ENCODE results near the gene ZNF581. TPM values are rescaled to one million over a fixed set of nuclear protein-coding genes. Genes with fewer than 3 reads are reported as not detected.

ZNF581 gene
- total RNA-seq, 1 donor from 2014 or later, result 24.7 TPM

- no peak for DNase-seq (ENCODE audit: low spot score)
- TF ChIP-seq, protein P1, sequence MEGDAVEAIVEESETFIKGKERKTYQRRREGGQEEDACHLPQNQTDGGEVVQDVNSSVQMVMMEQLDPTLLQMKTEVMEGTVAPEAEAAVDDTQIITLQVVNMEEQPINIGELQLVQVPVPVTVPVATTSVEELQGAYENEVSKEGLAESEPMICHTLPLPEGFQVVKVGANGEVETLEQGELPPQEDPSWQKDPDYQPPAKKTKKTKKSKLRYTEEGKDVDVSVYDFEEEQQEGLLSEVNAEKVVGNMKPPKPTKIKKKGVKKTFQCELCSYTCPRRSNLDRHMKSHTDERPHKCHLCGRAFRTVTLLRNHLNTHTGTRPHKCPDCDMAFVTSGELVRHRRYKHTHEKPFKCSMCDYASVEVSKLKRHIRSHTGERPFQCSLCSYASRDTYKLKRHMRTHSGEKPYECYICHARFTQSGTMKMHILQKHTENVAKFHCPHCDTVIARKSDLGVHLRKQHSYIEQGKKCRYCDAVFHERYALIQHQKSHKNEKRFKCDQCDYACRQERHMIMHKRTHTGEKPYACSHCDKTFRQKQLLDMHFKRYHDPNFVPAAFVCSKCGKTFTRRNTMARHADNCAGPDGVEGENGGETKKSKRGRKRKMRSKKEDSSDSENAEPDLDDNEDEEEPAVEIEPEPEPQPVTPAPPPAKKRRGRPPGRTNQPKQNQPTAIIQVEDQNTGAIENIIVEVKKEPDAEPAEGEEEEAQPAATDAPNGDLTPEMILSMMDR (IDR thresholded peaks at IDR 0.05), result no peak
- H3K36me3 Mint-ChIP-seq (ENCODE audit: low read depth), result peaks cover 13% of the 10 kb centered on the region
These were observed 31.3 kb upstream of the ZNF581 start for GRCh38 chr19:55611983-55612645.

DNA sequence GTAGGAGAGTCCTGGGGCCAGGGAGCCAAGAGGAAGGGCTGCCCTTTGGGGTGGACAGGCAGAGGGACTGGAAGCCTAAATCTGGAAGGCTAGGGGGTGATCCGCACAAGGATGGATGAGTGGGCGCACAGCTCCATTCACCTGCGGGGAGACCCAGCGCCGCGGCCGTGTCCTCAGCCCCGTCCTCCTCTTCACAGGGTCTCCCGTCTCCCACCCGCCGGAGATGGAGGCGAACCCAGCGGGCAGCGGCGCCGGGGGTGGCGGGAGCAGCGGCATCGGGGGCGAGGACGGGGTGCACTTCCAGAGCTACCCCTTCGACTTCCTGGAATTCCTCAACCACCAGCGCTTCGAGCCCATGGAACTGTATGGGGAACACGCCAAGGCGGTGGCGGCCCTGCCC lies 30.1 kb upstream of the ZNF581 start:
- Mint-ChIP-seq H3K9me3 (ENCODE audit: low read depth) (peaks cover 5% of the 10 kb centered on the region), H3K27ac (ENCODE audit: unreplicated experiment) (peak overlapping the region; percentile 45), H3K4me3 (ENCODE audit: unreplicated experiment) (no peak overlapping the region), H3K27me3 (ENCODE audit: low read depth) (no peaks in the 10 kb centered on the region), H3K36me3 (ENCODE audit: low read depth) (peaks cover 16% of the 10 kb centered on the region), H3K4me1 (ENCODE audit: low read depth) (peaks cover 9% of the 10 kb centered on the region)
- DNase-seq (ENCODE audit: low spot score), result no peak
- TF ChIP-seq, protein P1 (IDR thresholded peaks at IDR 0.05), result no peak

More at GRCh38 chr19:55611983-55612645, 31.3 kb upstream of the ZNF581 start:
- no peak overlapping the region for H3K4me3 Mint-ChIP-seq (ENCODE audit: unreplicated experiment)
- peaks cover 19% of the 10 kb centered on the region for H3K4me1 Mint-ChIP-seq (ENCODE audit: low read depth)
- H3K27me3 Mint-ChIP-seq (ENCODE audit: low read depth), result no peaks in the 10 kb centered on the region
- H3K9me3 Mint-ChIP-seq (ENCODE audit: low read depth), result peaks cover 5% of the 10 kb centered on the region
- peak overlapping the region; percentile 36 for H3K27ac Mint-ChIP-seq (ENCODE audit: unreplicated experiment)

DNA sequence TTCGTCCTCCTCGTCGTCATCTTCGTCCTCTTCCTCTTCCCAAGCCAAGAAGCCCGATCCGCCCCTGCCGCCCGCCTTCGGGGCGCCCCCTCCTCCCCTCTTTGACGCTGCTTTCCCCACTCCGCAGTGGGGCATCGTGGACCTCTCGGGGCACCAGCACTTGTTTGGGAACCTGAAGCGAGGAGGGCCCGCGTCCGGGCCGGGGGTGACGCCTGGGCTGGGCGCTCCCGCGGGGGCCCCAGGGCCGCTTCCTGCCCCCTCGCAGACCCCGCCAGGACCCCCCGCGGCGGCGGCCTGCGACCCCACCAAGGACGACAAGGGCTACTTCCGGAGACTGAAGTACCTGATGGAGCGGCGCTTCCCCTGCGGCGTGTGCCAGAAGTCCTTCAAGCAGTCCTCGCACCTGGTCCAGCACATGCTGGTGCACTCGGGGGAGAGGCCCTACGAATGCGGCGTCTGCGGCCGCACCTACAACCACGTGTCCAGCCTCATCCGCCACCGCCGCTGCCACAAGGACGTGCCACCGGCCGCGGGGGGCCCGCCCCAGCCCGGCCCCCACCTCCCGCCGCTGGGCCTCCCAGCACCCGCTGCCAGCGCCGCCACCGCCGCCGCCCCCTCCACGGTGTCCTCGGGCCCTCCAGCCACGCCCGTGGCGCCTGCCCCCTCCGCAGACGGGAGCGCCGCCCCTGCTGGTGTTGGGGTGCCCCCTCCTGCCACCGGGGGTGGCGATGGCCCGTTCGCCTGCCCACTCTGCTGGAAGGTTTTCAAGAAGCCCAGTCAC lies 29.3 kb upstream of the ZNF581 start:
- peaks cover 13% of the 10 kb centered on the region for H3K36me3 Mint-ChIP-seq (ENCODE audit: low read depth)
- no peak overlapping the region for H3K27ac Mint-ChIP-seq (ENCODE audit: unreplicated experiment)
- H3K4me3 Mint-ChIP-seq (ENCODE audit: unreplicated experiment), result no peak overlapping the region
- TF ChIP-seq, protein P1 (IDR thresholded peaks at IDR 0.05), result no peak
- peaks cover 5% of the 10 kb centered on the region for H3K9me3 Mint-ChIP-seq (ENCODE audit: low read depth)
- peaks cover 9% of the 10 kb centered on the region for H3K4me1 Mint-ChIP-seq (ENCODE audit: low read depth)
- H3K27me3 Mint-ChIP-seq (ENCODE audit: low read depth), result no peaks in the 10 kb centered on the region
- DNase-seq (ENCODE audit: low spot score), result no peak

- DNase-seq (ENCODE audit: low spot score), result no peak
- Mint-ChIP-seq H3K9me3 (ENCODE audit: low read depth) (peaks cover 2% of the 10 kb centered on the region), H3K4me1 (ENCODE audit: low read depth) (peaks cover 9% of the 10 kb centered on the region), H3K27ac (ENCODE audit: unreplicated experiment) (no peak overlapping the region), H3K36me3 (ENCODE audit: low read depth) (peaks cover 9% of the 10 kb centered on the region), H3K4me3 (ENCODE audit: unreplicated experiment) (no peak overlapping the region), H3K27me3 (ENCODE audit: low read depth) (no peaks in the 10 kb centered on the region)
- TF ChIP-seq, protein P1 (IDR thresholded peaks at IDR 0.05), result no peak
These were observed 28.5 kb upstream of the ZNF581 start for GRCh38 chr19:55614711-55615542.
